Ishikawa (cell line): ENCODE measurements around the gene NLK.

Source experiments
- CEBPB ChIP-seq: IDR thresholded peaks from 2 replicates; pipeline ENCODE4 v1.6.1; 2012
- CREB1 ChIP-seq: IDR thresholded peaks from 2 replicates; pipeline ENCODE4 v1.6.1; 2012; ENCODE audit warnings: low read depth
- EGR1 ChIP-seq: IDR thresholded peaks from 2 replicates; pipeline ENCODE4 v1.6.1; 2012
- EP300 ChIP-seq: IDR thresholded peaks from 2 replicates; pipeline ENCODE4 v1.6.1; 2012; ENCODE audit warnings: borderline replicate concordance
- FOXM1 ChIP-seq: IDR thresholded peaks from 2 replicates; pipeline ENCODE4 v1.6.1; 2012; ENCODE audit warnings: low read depth, borderline replicate concordance
- NFIC ChIP-seq: IDR thresholded peaks from 2 replicates; pipeline ENCODE4 v1.6.1; 2012
- RAD21 ChIP-seq: IDR thresholded peaks from 2 replicates; pipeline ENCODE4 v1.6.1; 2012; ENCODE audit warnings: low read depth
- TAF1 ChIP-seq: IDR thresholded peaks from 2 replicates; pipeline ENCODE4 v1.6.1; 2012; ENCODE audit warnings: low read depth, mild to moderate bottlenecking
- TCF12 ChIP-seq: IDR thresholded peaks from 2 replicates; pipeline ENCODE4 v1.6.1; 2012; ENCODE audit warnings: low read depth
- TEAD4 ChIP-seq: IDR thresholded peaks from 2 replicates; pipeline ENCODE4 v1.6.1; 2012
- YY1 ChIP-seq: IDR thresholded peaks from 2 replicates; pipeline ENCODE4 v1.6.1; 2012; ENCODE audit warnings: low read depth
- ZBTB7A ChIP-seq: IDR thresholded peaks from 2 replicates; pipeline ENCODE4 v1.6.1; 2012; ENCODE audit warnings: low read depth
- TF ChIP-seq, protein P1 (sequence below): IDR thresholded peaks from 2 replicates; pipeline ENCODE4 v1.6.1; 2012
- TF ChIP-seq, protein P2 (sequence below): IDR thresholded peaks from 2 replicates; pipeline ENCODE4 v1.6.1; 2012; ENCODE audit warnings: low read depth, mild to moderate bottlenecking
- TF ChIP-seq, protein P3 (sequence below): IDR thresholded peaks from 2 replicates; pipeline ENCODE4 v1.6.1; 2012

The NLK gene

DNA sequence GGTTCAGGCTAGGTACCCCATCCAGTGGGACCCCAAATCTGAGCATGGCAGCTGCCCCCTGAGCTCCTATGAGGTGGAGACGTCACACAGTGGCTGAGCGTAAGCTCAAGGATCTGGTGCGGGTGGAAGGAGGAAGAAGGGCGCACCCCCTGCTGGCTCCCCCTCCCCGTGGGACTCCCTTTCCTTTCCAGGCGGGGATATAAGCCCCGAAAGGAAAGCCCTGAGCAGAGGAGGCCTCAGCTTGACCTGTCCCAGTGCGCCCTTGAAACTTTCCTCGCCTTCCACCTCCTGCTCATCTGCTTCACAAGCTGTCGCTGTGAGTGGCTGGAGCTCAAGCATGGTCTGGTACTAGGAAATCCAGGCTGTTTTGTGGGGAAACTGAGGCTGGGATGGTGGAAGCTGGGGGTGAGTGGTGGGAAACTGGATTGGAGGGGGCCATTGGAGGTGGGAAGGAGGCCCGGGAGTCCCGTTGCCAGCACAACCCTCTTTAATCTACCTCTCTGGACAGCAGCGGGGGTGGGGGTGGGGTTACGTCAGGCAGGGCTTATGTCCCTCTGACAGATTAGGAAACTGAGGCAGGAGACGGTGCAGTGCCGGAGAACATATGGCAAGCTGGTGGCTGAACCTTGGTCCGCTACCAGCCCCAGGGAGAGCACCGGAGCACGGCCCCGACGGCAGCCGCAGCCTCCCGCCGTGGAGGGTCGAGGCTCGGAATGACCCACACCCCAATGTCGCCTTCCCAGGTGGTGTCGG, 184.3 kb downstream of the NLK start:
- TF ChIP-seq NFIC = no peak
- TF ChIP-seq, protein P1, sequence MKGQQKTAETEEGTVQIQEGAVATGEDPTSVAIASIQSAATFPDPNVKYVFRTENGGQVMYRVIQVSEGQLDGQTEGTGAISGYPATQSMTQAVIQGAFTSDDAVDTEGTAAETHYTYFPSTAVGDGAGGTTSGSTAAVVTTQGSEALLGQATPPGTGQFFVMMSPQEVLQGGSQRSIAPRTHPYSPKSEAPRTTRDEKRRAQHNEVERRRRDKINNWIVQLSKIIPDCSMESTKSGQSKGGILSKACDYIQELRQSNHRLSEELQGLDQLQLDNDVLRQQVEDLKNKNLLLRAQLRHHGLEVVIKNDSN = no peak
- no peak for TF ChIP-seq ZBTB7A
- no peak for TF ChIP-seq YY1
- no peak for TF ChIP-seq CREB1
- TF ChIP-seq FOXM1 = no peak
- TF ChIP-seq RAD21 = no peak
- TF ChIP-seq TAF1 = no peak
- TF ChIP-seq CEBPB = no peak
- TF ChIP-seq, protein P2, sequence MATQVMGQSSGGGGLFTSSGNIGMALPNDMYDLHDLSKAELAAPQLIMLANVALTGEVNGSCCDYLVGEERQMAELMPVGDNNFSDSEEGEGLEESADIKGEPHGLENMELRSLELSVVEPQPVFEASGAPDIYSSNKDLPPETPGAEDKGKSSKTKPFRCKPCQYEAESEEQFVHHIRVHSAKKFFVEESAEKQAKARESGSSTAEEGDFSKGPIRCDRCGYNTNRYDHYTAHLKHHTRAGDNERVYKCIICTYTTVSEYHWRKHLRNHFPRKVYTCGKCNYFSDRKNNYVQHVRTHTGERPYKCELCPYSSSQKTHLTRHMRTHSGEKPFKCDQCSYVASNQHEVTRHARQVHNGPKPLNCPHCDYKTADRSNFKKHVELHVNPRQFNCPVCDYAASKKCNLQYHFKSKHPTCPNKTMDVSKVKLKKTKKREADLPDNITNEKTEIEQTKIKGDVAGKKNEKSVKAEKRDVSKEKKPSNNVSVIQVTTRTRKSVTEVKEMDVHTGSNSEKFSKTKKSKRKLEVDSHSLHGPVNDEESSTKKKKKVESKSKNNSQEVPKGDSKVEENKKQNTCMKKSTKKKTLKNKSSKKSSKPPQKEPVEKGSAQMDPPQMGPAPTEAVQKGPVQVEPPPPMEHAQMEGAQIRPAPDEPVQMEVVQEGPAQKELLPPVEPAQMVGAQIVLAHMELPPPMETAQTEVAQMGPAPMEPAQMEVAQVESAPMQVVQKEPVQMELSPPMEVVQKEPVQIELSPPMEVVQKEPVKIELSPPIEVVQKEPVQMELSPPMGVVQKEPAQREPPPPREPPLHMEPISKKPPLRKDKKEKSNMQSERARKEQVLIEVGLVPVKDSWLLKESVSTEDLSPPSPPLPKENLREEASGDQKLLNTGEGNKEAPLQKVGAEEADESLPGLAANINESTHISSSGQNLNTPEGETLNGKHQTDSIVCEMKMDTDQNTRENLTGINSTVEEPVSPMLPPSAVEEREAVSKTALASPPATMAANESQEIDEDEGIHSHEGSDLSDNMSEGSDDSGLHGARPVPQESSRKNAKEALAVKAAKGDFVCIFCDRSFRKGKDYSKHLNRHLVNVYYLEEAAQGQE = no peak
- no peak for TF ChIP-seq EP300

DNA sequence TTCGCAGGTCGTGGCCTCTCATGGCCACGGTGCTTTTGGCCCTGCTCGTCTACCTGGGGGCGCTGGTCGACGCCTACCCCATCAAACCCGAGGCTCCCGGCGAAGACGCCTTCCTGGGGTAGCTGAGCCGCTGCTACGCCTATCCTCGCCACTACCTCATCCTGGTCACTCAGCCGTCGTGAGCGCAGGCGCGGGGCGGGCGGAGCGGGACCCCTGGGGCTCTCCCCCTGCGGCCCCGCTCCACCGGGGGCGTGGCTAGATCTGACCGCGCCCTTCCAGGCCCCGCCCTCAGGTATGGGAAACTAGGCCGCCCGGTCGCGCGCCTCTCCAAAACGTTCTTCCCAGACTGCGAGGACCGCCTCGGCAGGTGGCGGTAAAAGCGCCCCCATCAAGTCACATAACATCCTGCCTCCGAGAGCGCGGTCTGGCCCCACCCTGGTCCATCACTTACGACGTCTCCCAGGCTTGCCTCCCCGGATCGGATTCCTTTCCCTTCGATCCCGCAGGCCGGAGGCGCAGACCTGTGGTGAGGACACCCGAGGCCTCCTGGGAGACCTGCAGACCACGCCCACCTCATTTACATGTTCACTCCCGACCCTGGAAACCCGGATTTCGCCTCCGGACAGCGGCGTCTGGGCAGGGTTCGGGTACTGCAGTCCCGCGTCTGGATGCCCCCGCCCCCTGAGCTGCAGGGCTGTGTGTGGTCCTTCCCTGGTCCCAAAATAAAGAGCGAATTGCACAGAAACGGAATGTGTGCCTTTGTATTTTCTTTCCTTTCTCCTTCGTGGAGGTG, 185.0 kb downstream of the NLK start:
- TF ChIP-seq EP300 (no peak), CEBPB (no peak), ZBTB7A (peak; percentile 76; the same call in 1 of the 2 replicates), EGR1 (no peak), NFIC (no peak), CREB1 (no peak), TCF12 (peak; percentile 68; the same call in 1 of the 2 replicates), FOXM1 (no peak), YY1 (no peak), TEAD4 (peak; percentile 24; the same call in 1 of the 2 replicates), TAF1 (no peak; the same call in 1 of the 2 replicates), RAD21 (peak; percentile 18; the same call in 1 of the 2 replicates)
- TF ChIP-seq, protein P3, sequence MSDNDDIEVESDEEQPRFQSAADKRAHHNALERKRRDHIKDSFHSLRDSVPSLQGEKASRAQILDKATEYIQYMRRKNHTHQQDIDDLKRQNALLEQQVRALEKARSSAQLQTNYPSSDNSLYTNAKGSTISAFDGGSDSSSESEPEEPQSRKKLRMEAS = peak; percentile 84
- TF ChIP-seq, protein P1 = 0 out of 2 replicates have a peak, but pooled peaks have one; percentile 26
- TF ChIP-seq, protein P2 = no peak

DNA sequence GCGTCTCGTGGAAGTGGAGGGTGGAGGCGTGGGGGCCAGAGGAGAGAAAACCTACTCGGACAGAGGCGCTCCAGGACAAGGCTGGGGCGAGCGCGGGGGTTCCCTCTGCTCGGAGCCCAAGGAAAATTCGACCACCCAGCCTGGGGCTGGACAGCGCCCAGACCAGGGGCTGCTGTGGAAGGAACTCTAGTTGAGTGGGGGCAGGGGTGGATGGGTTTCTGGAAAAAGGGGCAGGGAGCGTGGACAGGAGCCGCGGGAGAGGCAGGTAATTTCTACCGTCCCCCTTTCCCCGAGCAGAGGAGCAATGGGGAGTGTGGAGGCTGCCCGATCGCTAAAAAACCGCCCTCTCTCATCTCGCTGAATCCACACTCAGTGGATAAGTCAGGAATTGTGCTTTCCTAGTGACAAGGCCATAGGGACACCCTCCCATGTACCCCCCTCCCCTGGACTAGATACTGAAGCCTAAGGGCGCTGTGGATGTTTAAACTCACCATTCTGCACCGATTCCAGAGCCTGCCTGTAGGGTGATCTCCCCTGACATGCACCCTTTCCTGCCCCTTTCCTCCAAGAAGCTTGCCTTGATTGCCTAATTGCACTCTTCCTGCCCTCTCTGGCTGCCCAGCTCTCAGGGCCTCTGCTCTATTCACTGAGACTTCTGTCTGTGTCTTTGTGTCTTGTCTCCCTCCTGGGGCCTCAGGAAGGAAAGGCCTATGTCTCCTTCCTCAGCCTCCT, 185.8 kb downstream of the NLK start:
- TF ChIP-seq, protein P2 = peak; percentile 60
- TF ChIP-seq EP300 = no peak
- 0 out of 2 replicates have a peak, but pooled peaks have one; percentile 9 for TF ChIP-seq ZBTB7A
